ENCODE measurements around the gene FAM149B1.

Gene FAM149B1

DNA sequence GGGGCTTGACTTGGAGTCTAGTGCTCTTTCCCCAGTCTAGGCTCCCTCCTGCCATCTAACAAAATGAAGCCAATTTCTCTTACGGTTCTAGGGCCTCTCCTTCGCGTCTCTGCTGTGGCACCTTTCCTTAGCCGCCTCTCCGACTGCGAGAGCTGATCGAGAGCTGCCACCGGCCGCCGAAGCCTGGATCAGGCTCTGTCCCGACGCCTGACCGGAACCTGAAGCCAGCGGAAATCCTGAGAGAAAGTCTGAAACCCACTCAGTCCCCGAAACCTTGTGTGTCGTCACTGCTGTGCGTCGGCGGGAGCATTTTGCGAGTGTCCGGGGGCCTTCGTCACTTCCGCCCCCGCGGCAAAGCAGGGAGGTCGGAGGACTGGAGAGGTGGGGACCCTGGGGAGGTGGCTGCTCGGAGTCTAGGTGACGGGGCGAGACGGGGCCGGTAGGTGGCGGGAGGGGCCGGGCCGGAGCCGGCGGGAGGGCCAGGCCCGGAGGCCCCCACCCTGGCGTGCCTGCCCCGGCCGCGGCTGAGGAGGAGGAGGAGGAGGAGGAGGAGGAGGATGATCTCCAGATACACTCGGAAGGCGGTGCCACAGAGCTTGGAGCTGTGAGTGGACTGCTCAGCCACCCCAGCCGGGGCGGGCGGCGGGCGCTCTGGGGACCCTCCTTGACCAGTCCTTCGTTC lies at the start of gene FAM149B1, which contains the start of gene ECD:
FAM149B1 (plus strand) TSS at position 337 of the 682 bp plus-strand sequence; CDS start at position 558, 221 bp downstream.
ECD (minus strand) TSS at position 226 of the 682 bp plus-strand sequence. CDS start 4,071 bp downstream, outside the sequence.
- TF ChIP-seq, protein P1, sequence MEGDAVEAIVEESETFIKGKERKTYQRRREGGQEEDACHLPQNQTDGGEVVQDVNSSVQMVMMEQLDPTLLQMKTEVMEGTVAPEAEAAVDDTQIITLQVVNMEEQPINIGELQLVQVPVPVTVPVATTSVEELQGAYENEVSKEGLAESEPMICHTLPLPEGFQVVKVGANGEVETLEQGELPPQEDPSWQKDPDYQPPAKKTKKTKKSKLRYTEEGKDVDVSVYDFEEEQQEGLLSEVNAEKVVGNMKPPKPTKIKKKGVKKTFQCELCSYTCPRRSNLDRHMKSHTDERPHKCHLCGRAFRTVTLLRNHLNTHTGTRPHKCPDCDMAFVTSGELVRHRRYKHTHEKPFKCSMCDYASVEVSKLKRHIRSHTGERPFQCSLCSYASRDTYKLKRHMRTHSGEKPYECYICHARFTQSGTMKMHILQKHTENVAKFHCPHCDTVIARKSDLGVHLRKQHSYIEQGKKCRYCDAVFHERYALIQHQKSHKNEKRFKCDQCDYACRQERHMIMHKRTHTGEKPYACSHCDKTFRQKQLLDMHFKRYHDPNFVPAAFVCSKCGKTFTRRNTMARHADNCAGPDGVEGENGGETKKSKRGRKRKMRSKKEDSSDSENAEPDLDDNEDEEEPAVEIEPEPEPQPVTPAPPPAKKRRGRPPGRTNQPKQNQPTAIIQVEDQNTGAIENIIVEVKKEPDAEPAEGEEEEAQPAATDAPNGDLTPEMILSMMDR (conservative IDR thresholded peaks at IDR 0.05; ENCODE audit: low read length) = no peak
- peak; percentile 89 for DNase-seq (ENCODE audit: low read depth)
- peak within 1 kb of the TSS; percentile 100 for H3K4me3 ChIP-seq (ENCODE audit: low read length)

DNA sequence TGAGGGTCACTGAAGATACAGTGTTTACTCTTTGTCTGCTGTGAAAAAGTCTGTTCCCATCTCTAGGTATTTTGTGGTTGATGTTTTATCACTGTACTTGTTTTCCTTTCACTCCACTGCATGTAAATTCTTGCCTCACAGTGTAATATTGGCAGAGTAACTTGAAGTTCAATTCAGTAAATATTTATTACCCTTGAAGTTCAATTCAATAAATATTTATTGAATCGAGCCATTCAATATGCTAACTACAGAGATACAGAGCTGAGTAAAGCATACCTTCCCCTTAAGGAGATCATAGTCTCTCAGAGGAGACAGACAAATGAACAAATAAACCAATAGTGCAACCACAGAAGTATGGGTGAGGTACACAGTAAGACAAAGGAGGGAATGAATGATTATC lies 48.5 kb upstream of the FAM149B1 start:
- no peak overlapping the region for H3K4me3 ChIP-seq (ENCODE audit: low read length)
- no peak for DNase-seq (ENCODE audit: low read depth)
- TF ChIP-seq, protein P1 (conservative IDR thresholded peaks at IDR 0.05; ENCODE audit: low read length) = no peak

DNA sequence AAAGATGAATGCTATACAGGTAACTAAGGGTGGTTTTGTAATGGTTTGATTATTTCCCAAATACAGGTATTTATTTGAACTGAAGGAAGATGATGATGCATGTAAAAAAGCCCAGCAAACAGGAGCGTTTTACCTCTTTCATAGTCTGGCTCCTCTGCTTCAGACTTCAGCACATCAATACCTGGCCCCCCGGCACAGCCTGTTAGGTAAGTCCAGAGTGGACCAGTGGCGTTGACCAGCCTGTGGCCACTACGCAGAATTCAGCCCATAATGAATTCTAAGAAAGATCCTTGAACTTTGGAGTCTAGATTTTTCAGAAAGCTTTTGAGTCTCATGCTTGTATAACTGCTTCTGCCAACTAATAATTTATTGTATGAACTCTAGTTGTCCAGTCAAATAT lies 48.0 kb upstream of the FAM149B1 start:
- no peak overlapping the region for H3K4me3 ChIP-seq (ENCODE audit: low read length)
- TF ChIP-seq, protein P1 (conservative IDR thresholded peaks at IDR 0.05; ENCODE audit: low read length) = no peak

DNA sequence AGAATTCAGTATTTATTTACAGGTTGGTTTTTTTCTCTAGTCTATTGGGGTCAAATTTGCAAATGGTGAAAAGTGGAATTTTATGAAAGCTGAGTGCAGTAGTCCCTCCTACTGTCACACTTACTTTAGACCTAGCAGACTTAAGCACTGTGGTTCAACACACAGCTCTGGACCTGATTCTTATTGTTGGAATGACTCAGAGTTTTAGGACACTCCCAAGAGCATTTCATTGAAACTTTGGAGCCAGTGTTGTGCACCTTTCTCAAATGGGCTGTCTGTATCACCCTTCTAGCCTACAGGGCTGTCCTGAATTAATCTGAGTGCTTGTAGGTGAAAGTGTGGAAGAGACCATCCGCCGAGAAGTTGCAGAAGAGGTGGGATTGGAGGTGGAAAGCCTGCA lies 41.6 kb upstream of the FAM149B1 start:
- no peak for DNase-seq (ENCODE audit: low read depth)
- TF ChIP-seq, protein P1 (conservative IDR thresholded peaks at IDR 0.05; ENCODE audit: low read length) = no peak
- H3K4me3 ChIP-seq (ENCODE audit: low read length) = no peak overlapping the region

More for the DNA sequence above, 48.0 kb upstream of the FAM149B1 start:
- no peak for DNase-seq (ENCODE audit: low read depth)

DNA sequence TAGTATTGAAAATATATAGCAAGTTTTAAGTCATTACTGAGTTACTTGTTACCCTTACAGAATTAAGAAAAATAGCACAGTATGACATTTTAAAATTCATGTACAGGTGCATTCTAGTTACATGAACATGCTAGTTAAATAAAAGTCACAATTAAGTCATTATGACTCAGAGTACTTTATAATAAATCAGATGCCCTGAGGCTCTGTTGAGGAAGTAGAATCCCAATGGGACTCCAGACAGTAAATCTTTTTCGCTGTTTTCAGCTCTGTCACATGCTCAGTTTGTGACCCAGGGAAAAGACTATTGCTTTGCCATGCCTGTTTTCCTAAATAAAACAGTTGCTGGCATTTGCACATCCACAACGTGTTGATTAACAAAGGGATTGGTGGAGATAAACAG lies 36.6 kb upstream of the FAM149B1 start:
- DNase-seq (ENCODE audit: low read depth) = no peak
- TF ChIP-seq, protein P1 (conservative IDR thresholded peaks at IDR 0.05; ENCODE audit: low read length) = no peak

DNA sequence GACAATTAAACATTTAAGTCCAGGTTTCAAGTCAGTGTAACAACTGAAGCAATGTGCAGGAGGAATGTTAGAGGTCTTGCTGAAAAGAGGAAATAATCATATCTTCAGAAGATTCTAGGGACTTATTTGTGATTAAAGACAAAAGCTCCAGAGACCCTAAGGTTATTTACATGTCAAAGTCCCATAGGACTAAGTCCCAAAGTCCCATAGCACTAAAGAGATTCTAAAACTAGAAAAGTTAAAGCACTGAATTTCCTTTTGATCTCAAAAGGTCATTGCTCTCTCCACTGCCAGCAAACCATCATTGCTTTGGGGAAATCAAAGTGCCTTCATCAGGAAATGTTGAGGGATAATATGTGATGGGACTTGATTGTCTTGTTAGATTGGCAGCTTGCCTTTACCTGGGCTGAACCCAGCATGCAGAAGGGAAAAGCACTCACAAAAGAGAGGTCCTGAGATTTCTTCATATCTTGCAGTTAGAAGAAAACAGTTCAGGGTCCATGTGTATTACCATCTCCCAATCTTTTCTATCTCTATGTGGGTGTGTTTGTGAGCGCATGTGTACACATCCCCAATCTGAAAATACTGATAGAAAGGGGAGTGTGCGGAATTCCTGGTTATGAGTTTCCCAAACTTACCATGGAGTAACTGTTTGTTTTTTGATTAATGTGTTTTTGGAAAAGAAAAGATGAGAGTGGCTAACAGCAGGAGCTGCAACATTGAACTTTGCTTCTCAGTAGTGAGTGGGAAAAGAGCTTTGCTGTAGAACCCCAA lies 35.8 kb upstream of the FAM149B1 start:
- no peak overlapping the region for H3K4me3 ChIP-seq (ENCODE audit: low read length)
- TF ChIP-seq, protein P1 (conservative IDR thresholded peaks at IDR 0.05; ENCODE audit: low read length) = no peak
- DNase-seq (ENCODE audit: low read depth) = no peak

More for the DNA sequence above, 36.6 kb upstream of the FAM149B1 start:
- no peak overlapping the region for H3K4me3 ChIP-seq (ENCODE audit: low read length)
